Stimulated activated CD4-positive, alpha-beta T cell treated with anti-CD3 and anti-CD28 coated beads, Interleukin-15, amount 100 ng/mL, for 24 hours (primary cell): ENCODE data around the gene NTSR1.

Source experiments
- DNase-seq: peaks from one replicate; pipeline ENCODE4 v3.0.0-alpha.2; 2020

Gene NTSR1

GRCh38 chr20:62760471-62760855 lies 51.8 kb downstream of the NTSR1 start:
- DNase-seq = no peak

DNA sequence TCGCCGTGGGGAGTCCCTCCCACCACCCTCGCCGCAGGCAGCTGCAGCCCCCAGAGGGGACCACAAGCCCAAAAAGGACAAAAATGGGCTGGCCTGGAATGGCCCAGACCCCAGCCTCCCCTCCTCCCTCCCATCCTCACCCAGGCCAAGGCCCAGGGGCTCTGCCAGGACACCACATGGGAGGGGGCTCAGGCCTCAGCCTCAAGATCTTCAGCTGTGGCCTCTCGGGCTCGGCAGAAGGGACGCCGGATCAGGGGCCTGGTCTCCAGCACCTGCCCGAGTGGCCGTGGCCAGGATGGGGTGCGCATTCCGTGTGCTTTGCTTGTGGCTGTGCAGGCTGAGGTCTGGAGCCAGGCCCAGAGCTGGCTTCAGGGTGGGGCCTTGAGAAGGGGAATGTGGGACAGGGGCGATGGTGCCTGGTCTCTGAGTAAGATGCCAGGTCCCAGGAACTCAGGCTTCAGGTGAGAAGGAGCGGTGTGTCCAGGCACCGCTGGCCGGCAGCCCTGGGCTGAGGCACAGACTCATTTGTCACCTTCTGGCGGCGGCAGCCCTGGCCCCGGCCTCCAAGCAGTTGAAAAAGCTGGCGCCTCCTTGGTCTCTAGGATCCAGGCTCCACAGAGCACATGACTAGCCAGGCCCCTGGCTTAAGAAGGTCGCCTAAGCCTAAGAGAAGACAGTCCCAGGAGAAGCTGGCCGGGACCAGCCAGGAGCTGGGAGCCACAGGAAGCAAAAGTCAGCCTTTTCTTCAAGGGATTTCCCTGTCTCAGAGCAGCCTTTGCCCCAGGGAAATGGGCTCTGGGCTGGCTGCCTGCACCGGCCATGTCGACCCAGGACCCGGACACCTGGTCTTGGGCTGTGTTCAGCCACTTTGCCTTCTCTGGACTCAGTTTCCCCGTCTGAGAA lies 52.5 kb downstream of the NTSR1 start:
- DNase-seq = no peak

GRCh38 chr20:62761759-62762131 lies 53.1 kb downstream of the NTSR1 start:
- DNase-seq = no peak

DNA sequence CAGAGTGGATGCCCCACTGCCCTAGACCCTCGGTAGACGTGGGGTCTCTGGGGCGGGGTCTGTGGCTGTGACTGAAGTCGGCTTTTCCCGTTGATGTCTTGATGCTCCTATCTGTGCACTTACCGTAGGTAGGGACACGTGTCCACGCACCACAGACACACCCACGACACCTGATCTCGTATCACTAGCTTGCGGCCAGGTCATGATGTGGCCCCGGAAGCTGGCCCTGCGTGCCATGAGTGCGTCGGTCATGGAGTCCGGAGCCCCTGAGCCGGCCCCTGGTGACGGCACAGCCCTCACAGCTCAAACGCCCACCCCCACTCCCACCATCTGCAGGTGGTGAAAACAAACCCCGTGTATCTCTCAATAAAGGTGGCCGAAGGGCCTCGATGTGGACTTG lies 53.7 kb downstream of the NTSR1 start:
- DNase-seq = no peak

DNA sequence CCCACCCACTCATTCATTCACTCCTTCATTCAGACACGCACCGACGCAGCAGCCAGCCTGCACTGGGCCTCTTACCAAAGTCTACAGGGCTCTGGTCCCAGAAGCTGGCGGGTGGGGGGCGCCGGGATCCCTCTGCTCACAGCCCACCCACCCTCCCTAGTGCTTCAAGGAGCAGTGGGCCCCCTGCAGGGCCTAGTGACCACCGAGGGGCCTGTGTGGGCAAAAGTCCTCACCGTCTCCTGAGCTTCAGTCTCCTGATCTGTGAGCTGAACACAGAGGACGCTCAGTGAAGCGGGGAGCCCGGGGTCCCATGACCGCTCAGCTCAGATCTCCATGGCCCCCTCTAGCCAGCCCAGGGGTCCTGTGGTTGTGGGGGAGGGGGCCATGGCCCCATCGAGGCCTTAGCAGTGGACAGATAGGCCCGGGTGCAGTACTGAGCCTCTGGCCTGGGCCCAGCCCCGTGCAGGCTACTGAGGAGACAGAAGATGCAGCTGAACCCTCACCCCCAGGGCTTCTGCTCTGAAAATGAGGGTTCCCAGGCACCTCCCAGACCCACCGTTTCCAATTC lies 54.2 kb downstream of the NTSR1 start:
- DNase-seq = no peak

- no peak for DNase-seq
Observed at GRCh38 chr20:62763404-62763803, 54.8 kb downstream of the NTSR1 start.

DNA sequence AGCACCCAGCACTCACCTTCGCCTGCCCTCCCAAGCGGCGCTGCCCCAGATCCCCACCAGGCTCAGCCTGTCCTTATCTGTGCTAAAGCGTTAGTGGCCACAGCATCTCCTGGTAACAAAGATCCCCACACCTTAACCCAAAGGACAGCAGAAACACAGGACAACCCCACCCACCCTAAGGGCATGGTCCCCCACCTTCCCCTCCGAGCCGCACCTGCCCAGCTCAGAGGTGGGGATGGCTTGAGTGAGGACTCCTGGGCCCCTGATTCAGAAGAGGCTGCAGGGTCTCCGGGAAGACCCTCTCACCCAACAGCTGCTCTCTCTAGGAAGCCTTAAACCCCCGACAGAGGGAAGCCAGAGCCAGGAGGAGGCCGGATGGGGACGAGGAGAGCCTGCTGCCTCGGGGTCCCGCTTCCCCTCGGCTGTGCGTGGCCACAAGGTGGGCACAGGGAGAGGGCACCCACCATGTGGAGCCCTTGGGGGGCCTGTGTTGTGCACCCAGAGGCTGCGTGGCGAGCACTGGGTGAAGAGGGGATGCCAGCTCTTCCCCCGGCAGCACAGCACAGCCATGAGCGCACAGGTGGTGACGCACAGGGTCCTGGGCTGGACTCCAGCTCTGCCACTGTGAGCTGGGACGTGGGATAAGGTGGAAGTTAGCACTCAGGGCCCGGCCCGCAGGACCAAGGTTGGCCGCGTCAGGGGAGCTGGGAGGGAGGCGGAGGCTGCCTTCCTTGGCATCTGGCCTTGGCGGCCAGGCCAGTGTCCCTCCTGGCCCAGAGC lies 55.7 kb downstream of the NTSR1 start:
- DNase-seq = no peak

DNA sequence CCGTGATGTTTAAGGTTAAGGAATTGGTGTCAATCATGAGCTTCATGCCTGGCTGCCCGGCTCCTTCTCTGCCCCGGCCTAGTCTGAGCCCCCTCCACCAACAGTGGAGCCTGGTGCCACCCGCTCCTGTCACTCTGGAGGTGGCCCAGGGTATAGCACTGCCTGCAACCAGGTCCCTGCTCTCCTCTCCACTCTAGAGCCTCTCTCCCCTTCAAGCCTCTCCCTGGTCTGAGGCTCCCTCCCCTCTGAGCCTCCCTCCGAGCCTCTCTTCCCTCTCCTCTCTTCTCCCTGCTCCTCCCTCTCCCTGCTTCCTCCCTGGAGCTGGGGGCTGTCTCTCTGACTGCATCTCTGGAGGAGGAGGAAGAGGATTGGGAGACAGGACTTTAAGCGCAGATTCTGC lies 56.4 kb downstream of the NTSR1 start:
- DNase-seq = no peak

GRCh38 chr20:62765432-62766070 lies 56.9 kb downstream of the NTSR1 start:
- DNase-seq = no peak

- no peak for DNase-seq
Observed at GRCh38 chr20:62766071-62766450, 57.4 kb downstream of the NTSR1 start.

- DNase-seq = no peak
Observed at GRCh38 chr20:62766716-62767115, 58.1 kb downstream of the NTSR1 start.

- no peak for DNase-seq
Observed at GRCh38 chr20:62768234-62768546, 59.6 kb downstream of the NTSR1 start.

GRCh38 chr20:62768551-62769287 lies 60.1 kb downstream of the NTSR1 start:
- no peak for DNase-seq

DNA sequence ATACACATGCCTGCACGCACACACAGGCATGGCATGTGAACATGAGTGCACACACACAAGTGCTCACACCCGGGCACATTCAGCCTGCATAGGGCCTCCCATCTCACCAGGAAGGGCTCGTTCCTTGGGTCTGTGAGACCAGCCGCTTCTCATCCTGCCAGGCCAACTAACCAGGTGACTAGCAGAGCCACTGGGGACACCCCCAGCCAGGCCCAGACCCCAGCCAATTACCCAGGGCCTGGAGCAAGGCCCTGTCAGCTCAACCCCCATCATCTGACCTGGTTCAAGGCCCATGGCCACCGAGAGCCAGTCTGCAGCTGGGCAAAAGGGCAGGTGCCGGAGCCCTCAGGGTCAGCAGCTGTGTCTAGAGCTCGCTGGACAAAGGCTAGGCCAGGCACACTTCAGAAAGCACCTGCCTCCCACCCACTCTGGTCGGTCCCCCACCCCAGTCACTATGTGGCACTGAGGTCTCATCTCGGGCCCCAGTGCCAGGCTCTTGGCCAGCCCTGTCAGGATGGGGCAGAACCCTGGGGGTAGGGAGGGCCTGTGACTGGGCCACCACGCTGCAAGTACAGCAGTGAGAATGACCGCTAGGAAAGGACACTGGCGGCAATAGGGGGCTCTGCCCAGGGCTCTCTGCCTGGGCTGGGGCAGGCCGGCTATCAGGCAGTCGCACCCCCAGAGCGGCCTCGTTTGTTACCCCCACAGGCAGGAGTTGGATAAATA lies 60.9 kb downstream of the NTSR1 start:
- DNase-seq = no peak

DNA sequence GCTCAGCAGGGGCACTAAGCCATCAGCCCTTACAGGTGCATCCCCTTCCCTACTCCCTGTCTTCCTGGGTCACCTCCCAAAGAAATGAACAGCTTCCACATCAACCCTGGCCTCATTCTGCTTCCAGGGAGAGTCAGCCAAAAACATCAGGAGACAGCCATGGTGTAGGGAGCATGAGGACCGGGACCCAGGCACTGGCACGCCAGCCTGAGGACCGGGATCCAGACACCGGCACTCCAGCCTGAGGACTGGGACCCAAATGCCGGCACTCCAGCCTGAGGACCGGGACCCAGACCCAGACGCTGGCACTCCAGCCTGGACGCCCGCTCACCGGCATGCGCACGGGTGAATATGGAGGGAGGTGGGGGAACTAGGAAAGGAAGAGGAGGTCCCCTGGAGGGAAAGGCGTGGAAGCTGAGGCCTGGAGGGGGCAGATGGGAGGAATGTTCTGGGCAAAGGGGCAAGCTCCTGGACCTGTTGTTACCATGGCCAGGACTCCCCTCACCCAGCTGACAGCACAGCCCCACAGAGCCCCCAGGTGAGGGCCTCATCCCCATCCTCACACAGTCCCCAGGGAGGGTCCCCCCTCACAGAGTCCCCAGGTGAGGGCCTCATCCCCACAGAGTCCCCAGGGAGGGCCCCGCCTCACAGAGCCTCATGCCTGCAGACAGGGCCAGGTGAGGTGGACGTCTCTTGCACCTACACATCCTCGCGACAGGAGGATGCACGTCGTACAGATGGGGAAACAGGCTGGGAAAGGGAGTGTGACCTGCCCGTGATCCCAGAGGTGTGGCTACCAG lies 61.7 kb downstream of the NTSR1 start:
- DNase-seq = no peak

GRCh38 chr20:62770916-62771315 lies 62.3 kb downstream of the NTSR1 start:
- no peak for DNase-seq

- DNase-seq = no peak
Observed at GRCh38 chr20:62771396-62772102, 62.9 kb downstream of the NTSR1 start.

GRCh38 chr20:62772103-62772611 lies 63.5 kb downstream of the NTSR1 start:
- DNase-seq = no peak

DNA sequence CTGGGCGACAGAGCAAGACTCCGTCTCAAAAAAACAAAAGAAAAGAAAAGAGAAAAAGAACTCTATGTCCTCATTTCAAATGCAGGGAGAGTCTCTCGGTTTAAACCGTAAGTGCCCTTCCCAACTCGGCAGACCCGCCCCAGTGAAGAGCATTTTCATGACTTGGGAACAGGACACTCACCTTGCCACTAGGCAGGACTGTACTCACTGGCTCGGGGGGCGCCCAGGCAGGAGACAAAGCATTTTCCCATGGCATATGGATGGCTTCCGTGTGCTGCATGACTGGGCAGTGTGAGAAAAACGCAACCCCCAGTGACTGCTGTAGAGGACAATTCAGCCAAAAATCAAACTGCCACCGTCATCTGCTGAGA lies 64.0 kb downstream of the NTSR1 start:
- DNase-seq = no peak
